Sigmoid colon (tissue), 4 donors: ENCODE measurements around the gene SLC8B1.

ENCODE experiments used
- POLR2AphosphoS5 ChIP-seq, 4 donors: sonication (generic); formaldehyde crosslinking; IDR thresholded peaks; one replicate each; pipeline ENCODE4 v1.6.1; 2017; ENCODE audit warnings: antibody characterized with exemption in 4 of 4
- TF ChIP-seq, protein P1 (sequence below), 4 experiments: fragments of 450-650 bp in 3 of 4; fragments of 200-600 bp in 1 of 4; IDR thresholded peaks; one replicate each; pipeline ENCODE4 v1.5.1; 2016 to 2019; ENCODE audit warnings: antibody characterized with exemption in 4 of 4, mild to moderate bottlenecking in 3 of 4, moderate library complexity in 2 of 4

- TF ChIP-seq POLR2AphosphoS5 (IDR thresholded peaks at IDR 0.05), result no peak
- TF ChIP-seq, protein P1, sequence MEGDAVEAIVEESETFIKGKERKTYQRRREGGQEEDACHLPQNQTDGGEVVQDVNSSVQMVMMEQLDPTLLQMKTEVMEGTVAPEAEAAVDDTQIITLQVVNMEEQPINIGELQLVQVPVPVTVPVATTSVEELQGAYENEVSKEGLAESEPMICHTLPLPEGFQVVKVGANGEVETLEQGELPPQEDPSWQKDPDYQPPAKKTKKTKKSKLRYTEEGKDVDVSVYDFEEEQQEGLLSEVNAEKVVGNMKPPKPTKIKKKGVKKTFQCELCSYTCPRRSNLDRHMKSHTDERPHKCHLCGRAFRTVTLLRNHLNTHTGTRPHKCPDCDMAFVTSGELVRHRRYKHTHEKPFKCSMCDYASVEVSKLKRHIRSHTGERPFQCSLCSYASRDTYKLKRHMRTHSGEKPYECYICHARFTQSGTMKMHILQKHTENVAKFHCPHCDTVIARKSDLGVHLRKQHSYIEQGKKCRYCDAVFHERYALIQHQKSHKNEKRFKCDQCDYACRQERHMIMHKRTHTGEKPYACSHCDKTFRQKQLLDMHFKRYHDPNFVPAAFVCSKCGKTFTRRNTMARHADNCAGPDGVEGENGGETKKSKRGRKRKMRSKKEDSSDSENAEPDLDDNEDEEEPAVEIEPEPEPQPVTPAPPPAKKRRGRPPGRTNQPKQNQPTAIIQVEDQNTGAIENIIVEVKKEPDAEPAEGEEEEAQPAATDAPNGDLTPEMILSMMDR (IDR thresholded peaks at IDR 0.05), result no peak
These were observed 56.8 kb downstream of the SLC8B1 start for GRCh38 chr12:113278141-113278540.
